ENCODE results near the gene USF3. TPM values are rescaled to one million over a fixed set of nuclear protein-coding genes. Genes with fewer than 3 reads are reported as not detected.

The USF3 gene, protein sequence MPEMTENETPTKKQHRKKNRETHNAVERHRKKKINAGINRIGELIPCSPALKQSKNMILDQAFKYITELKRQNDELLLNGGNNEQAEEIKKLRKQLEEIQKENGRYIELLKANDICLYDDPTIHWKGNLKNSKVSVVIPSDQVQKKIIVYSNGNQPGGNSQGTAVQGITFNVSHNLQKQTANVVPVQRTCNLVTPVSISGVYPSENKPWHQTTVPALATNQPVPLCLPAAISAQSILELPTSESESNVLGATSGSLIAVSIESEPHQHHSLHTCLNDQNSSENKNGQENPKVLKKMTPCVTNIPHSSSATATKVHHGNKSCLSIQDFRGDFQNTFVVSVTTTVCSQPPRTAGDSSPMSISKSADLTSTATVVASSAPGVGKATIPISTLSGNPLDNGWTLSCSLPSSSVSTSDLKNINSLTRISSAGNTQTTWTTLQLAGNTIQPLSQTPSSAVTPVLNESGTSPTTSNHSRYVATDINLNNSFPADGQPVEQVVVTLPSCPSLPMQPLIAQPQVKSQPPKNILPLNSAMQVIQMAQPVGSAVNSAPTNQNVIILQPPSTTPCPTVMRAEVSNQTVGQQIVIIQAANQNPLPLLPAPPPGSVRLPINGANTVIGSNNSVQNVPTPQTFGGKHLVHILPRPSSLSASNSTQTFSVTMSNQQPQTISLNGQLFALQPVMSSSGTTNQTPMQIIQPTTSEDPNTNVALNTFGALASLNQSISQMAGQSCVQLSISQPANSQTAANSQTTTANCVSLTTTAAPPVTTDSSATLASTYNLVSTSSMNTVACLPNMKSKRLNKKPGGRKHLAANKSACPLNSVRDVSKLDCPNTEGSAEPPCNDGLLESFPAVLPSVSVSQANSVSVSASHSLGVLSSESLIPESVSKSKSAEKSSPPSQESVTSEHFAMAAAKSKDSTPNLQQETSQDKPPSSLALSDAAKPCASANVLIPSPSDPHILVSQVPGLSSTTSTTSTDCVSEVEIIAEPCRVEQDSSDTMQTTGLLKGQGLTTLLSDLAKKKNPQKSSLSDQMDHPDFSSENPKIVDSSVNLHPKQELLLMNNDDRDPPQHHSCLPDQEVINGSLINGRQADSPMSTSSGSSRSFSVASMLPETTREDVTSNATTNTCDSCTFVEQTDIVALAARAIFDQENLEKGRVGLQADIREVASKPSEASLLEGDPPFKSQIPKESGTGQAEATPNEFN (N-terminal part only)
- 5.9 and 6.4 TPM in 2 replicates for total RNA-seq

DNA sequence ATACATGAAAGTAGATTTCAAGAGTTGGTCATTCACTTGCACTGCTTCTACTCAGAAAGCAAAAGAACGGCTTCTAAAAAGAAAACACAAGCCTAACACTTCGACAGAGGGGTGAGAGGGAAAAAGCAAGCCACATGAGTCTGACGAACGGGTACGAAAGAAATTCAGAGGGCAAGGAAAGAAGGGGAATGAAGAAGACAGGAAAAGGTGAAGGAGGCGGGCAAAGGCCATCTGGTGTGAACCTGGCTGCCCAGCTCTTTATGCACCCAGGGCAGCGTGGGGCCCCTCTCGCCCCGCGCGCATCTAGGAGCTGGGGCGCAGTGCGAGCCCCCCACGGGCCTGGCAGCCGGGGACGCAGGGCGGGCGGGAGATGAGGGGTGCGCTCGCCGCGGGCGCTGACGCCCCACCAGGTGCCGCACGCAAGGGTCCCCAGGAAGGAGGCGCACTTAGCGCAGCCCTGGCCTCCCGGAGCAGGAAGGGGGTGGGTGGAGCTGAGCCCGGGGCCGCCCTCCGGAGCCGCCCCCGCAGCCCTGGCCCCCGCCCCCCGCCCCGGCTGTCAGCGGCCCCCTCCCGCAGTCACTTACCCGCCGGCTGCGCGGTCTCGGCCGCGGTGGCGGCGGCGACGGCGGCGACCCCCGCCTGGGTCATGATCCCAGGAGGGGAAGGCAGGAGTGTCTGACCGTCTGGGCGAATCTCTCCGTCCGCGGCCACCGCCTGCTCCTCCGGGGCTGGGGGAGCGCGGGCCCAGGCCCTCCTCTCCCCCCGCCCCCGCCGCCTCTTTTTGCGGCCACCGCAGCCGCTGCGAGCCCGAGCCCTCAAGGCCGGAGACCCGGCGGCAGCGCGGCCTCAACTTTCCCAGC is at the start of gene USF3:
USF3 (minus strand) TSS at position 857 of the 860 bp plus-strand sequence. CDS start 21,764 bp downstream, outside the sequence.
- DNase-seq (ENCODE audit: low read depth), result no peak
- TF ChIP-seq, protein P1, sequence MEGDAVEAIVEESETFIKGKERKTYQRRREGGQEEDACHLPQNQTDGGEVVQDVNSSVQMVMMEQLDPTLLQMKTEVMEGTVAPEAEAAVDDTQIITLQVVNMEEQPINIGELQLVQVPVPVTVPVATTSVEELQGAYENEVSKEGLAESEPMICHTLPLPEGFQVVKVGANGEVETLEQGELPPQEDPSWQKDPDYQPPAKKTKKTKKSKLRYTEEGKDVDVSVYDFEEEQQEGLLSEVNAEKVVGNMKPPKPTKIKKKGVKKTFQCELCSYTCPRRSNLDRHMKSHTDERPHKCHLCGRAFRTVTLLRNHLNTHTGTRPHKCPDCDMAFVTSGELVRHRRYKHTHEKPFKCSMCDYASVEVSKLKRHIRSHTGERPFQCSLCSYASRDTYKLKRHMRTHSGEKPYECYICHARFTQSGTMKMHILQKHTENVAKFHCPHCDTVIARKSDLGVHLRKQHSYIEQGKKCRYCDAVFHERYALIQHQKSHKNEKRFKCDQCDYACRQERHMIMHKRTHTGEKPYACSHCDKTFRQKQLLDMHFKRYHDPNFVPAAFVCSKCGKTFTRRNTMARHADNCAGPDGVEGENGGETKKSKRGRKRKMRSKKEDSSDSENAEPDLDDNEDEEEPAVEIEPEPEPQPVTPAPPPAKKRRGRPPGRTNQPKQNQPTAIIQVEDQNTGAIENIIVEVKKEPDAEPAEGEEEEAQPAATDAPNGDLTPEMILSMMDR (conservative IDR thresholded peaks at IDR 0.05; ENCODE audit: low read depth, low read length), result no peak
- peak within 1 kb of the TSS; percentile 87 for H3K4me3 ChIP-seq (ENCODE audit: low read depth, low read length)

DNA sequence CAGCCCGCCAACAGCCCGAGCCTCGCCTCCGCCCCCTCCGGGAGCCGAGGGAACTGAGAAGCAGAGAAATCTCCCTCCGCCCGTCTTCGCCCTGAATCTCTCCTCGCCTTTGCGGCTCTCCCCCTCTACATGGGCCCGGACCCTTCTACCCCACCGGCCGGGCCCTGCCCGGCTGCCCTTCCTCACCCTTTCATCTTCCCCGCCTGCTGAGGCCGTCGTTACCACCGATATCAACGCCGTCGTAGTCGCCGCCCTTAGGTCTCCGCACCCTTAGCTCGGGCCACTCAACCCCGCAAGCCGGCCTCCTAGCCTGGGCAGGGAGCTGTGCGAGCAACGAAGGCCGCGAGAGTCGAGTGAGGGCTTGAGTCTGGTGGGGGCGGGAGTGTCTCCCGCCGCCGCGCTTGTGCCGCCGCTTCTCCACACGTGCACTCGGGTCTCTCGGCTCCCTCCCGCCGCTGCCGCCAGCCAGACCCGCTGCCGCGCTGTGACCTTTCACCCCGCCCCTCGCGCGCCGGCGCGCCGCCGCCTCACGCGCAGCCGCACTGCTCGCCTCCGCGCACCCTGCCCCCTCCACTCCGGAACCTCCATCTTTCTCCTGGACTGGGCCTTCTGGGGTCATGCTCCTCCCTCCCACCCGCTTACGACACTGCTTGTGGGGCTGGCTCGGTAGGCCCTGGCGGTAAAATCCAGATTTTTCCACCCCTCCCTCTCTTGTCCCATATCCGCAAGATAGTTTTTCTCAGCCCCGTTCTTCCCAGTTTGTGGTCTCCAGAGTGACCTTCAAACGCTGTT is 49.5 kb upstream of the USF3 start, which contains the start of gene NAA50:
NAA50 (minus strand) TSS at position 494 of the 792 bp plus-strand sequence; CDS start at position 194, 300 bp downstream.
- peak within 1 kb of the TSS; percentile 98 for H3K4me3 ChIP-seq (ENCODE audit: low read depth, low read length)
- peak; percentile 70 for DNase-seq (ENCODE audit: low read depth)
- TF ChIP-seq, protein P1 (conservative IDR thresholded peaks at IDR 0.05; ENCODE audit: low read depth, low read length), result no peak

DNA sequence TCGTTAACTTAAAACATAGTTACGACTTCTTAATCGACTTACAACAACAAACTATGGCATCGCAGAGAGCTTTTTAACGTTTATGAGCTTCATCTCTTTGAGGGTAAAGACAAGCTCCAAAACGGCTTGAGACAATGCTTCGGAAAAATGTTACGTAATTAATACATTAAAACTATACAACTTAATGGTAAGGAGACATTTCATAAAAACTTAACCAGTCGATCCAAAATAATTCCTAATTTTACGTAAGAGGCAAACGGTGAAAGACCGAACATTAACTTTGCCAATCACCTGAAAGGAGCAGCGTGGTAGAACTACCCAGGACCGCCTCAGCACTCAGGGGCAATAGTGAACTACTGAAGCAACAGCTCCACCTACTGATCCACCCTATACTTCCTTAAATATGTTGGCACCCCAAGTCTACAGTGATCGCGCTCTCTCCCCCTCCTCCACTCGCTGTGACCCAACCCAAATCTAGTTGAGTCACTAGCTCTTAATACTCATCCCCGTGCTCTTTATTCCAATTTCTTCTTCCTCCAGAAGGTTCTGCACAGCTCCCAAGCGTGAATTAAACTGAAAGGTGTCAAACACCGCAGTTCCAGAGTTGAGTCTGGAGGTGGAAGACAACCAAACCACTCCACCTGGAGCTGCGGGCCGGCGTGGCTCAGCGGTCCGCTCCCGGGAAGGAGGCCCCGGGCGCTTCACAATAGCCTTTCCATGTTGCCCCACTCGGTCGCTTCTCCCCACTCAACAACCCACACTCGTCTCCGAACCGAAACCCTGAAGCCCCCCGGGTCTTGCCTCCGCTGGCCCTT is 48.7 kb upstream of the USF3 start:
- peak; percentile 57 for DNase-seq (ENCODE audit: low read depth)
- H3K4me3 ChIP-seq (ENCODE audit: low read depth, low read length), result peak overlapping the region; percentile 98
- TF ChIP-seq, protein P1 (conservative IDR thresholded peaks at IDR 0.05; ENCODE audit: low read depth, low read length), result peak; percentile 70

DNA sequence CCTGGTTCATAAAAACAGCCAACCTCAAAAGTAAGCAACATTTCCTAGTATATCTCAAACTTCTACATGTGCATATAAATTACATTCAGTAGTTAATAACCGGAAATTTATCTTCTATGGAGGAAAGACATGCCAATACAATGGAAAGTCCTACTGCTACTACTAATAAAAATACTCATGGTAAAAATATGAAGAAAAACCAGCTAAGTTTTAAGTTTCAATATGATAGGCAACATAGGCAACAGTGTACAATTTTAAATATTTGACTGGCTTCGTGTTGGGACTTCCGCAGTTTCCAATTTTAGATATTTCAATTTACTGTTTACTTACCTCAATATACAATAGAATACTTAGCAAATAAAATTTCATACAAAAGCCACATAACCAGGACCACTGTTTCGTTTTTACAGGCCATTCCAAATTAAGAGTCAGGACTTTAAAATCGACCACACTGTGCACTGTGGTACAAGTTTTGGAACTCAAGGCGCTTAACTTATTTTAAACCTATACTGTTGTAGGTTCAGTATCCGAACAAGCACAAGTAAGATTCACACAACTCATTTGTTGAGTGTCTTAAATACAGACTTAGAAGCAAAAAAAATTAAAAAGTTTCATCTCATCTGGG is 46.7 kb upstream of the USF3 start:
- peak overlapping the region; percentile 98 for H3K4me3 ChIP-seq (ENCODE audit: low read depth, low read length)
- TF ChIP-seq, protein P1 (conservative IDR thresholded peaks at IDR 0.05; ENCODE audit: low read depth, low read length), result no peak
- DNase-seq (ENCODE audit: low read depth), result no peak

DNA sequence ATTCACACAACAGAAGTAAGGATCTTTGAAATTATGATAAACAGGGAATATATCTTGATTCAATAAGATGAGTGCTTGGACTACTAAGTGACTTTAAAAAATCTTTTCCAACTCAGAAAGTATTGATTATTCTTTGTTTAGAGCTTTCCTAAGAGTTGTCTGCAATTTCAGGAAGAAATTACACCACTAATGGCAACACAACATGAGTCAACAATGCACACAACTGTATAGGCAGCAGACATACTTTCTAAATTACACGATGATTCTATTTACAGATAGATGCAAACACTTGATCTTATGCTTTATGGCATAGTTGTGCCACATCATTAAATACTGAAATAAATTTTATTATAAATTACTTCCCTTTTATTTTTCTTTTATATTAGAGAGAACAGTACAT is 45.2 kb upstream of the USF3 start:
- TF ChIP-seq, protein P1 (conservative IDR thresholded peaks at IDR 0.05; ENCODE audit: low read depth, low read length), result no peak
- no peak overlapping the region for H3K4me3 ChIP-seq (ENCODE audit: low read depth, low read length)
- DNase-seq (ENCODE audit: low read depth), result no peak

All from epithelial cell of proximal tubule (primary cell).